GM12891 (cell line): ENCODE data around the gene SOHLH1.

Experiments used
- PAX5 ChIP-seq: IDR thresholded peaks from 2 replicates; pipeline ENCODE4 v1.6.1; 2011; ENCODE audit warnings: low read length, moderate library complexity, mild to moderate bottlenecking; ENCODE audit not compliant: insufficient read depth, severe bottlenecking
- POLR2A ChIP-seq: IDR thresholded peaks from 2 replicates; pipeline ENCODE4 v1.6.1; 2011; ENCODE audit warnings: low read depth, low read length, control low read depth
- POLR2AphosphoS5 ChIP-seq: IDR thresholded peaks from 2 replicates; pipeline ENCODE4 v1.6.1; 2011; ENCODE audit warnings: low read depth, low read length, control low read depth
- SPI1 ChIP-seq: IDR thresholded peaks from 2 replicates; pipeline ENCODE4 v1.6.1; 2011; ENCODE audit warnings: low read depth, low read length, control low read depth
- TAF1 ChIP-seq: IDR thresholded peaks from 2 replicates; pipeline ENCODE4 v1.6.1; 2011; ENCODE audit warnings: low read depth, low read length, control low read depth

DNA sequence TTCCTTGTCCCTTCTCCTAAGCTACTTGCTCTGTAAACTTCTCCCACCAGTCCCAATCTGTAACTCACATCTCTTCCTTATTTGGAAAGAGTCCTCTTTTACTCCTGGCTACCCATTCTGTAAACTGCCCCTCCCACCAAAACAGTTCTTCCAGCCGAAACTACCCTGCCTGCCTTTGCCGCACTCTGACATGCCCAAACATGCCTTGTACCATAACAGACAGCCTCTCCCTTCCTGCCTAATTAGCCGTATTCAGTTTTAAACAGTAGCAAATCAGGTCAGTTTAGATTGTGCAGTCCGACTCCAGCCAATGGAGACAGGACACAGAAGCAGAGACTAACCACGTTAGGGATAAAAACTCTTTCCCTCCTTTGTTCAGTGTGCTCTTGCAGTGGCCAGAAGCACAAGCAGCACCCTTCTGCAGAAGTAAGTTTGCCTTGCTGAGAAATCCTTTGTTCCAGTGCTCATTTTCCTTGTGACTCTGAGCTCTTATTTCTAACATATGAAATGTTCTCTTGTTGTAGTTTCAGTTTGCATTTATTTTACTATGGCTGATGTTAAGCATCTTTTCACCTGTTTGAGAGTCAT lies 54.6 kb downstream of the SOHLH1 start:
- no peak for TF ChIP-seq POLR2AphosphoS5
- TF ChIP-seq POLR2A = no peak
- no peak for TF ChIP-seq TAF1
- TF ChIP-seq SPI1 = no peak
- no peak for TF ChIP-seq PAX5
